Glutamatergic neuron (in vitro differentiated cells): Measurements from ENCODE around the gene RNF182. TPM values are rescaled to one million over a fixed set of nuclear protein-coding genes. Genes with fewer than 3 reads are reported as not detected.

Experiments
- DNase-seq: peaks from one replicate; pipeline ENCODE4 v3.0.0; 2022
- H3K27ac Mint-ChIP-seq: one replicate; pipeline ENCODE4 v1.8.0; 2020; ENCODE audit warnings: mild to moderate bottlenecking, mixed read lengths, inconsistent platforms; ENCODE audit not compliant: unreplicated experiment
- H3K27me3 Mint-ChIP-seq: one replicate; pipeline ENCODE4 v1.8.0; 2020; ENCODE audit warnings: mild to moderate bottlenecking, moderate library complexity, mixed read lengths, inconsistent platforms; ENCODE audit not compliant: unreplicated experiment
- H3K36me3 Mint-ChIP-seq: one replicate; pipeline ENCODE4 v1.8.0; 2020; ENCODE audit warnings: mild to moderate bottlenecking, mixed read lengths, inconsistent platforms; ENCODE audit not compliant: unreplicated experiment
- H3K4me1 Mint-ChIP-seq: one replicate; pipeline ENCODE4 v1.8.0; 2020; ENCODE audit warnings: mild to moderate bottlenecking, low read depth, mixed read lengths, inconsistent platforms; ENCODE audit not compliant: unreplicated experiment
- H3K4me3 Mint-ChIP-seq: one replicate; pipeline ENCODE4 v1.8.0; 2020; ENCODE audit warnings: mild to moderate bottlenecking, mixed read lengths, inconsistent platforms; ENCODE audit not compliant: unreplicated experiment
- H3K9me3 Mint-ChIP-seq: one replicate; pipeline ENCODE4 v1.8.0; 2020; ENCODE audit warnings: mild to moderate bottlenecking, moderate library complexity, mixed read lengths, inconsistent platforms; ENCODE audit not compliant: unreplicated experiment
- total RNA-seq: library from RNA; stranded (reverse); fragmentation: NEBNext Ultra II Directional; extraction: Animal tissue kit (Norgen Biotek cat#: 25700); gene quantifications from one replicate; pipeline ENCODE4 v1.2.1, GENCODE V29; 2021; ENCODE audit not compliant: unreplicated experiment
- TF ChIP-seq, protein P1 (sequence below): fragments of 200-600 bp; sonication (generic); IDR thresholded peaks from one replicate; pipeline ENCODE4 v1.5.0; 2021; ENCODE audit not compliant: partially characterized antibody, unreplicated experiment

Gene RNF182
- total RNA-seq, 1 donor from 2014 or later = 1.8 TPM

DNA sequence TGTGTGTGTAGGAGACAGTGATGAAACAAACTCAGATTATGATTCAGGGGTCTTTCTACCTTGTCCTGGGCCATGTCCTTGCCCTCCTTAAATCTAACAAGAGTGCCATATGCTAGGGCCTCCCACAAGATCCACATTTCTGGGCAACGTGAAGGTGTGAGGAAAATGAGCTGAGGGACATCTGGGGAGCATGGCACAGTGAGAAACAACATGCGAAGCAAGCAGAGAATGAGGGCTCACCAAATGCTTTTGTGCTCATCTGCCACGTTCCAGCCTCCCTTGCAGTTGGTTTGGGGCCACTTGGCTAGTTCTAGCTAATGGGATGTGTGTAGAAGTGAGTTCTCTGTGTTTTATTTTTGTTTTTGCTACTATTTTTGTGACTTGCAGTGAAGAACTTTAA, 21.4 kb upstream of the RNF182 start:
- TF ChIP-seq, protein P1, sequence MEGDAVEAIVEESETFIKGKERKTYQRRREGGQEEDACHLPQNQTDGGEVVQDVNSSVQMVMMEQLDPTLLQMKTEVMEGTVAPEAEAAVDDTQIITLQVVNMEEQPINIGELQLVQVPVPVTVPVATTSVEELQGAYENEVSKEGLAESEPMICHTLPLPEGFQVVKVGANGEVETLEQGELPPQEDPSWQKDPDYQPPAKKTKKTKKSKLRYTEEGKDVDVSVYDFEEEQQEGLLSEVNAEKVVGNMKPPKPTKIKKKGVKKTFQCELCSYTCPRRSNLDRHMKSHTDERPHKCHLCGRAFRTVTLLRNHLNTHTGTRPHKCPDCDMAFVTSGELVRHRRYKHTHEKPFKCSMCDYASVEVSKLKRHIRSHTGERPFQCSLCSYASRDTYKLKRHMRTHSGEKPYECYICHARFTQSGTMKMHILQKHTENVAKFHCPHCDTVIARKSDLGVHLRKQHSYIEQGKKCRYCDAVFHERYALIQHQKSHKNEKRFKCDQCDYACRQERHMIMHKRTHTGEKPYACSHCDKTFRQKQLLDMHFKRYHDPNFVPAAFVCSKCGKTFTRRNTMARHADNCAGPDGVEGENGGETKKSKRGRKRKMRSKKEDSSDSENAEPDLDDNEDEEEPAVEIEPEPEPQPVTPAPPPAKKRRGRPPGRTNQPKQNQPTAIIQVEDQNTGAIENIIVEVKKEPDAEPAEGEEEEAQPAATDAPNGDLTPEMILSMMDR = no peak
- no peak overlapping the region for H3K4me3 Mint-ChIP-seq
- H3K27ac Mint-ChIP-seq = no peak overlapping the region
- H3K27me3 Mint-ChIP-seq = peaks cover 3% of the 10 kb centered on the region
- no peak for DNase-seq
- H3K36me3 Mint-ChIP-seq = no peaks in the 10 kb centered on the region
- peaks cover 2% of the 10 kb centered on the region for H3K9me3 Mint-ChIP-seq
- H3K4me1 Mint-ChIP-seq = no peaks in the 10 kb centered on the region

DNA sequence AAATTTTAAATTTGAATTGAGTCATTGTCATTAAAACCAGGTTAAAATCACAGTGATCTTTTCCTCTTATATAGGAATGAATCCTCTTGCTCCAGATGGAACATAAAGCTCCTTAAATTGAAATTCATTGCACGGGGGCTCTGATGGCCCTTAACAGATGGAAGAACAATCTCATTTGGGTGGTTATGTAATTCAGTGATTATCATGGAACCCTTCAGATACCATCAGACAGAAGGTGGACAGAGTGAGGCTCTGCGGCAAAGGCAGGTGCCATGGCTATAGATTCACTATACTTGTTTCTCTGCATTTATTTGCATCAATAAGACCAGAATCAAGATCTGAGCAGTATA, 17.8 kb upstream of the RNF182 start:
- Mint-ChIP-seq H3K36me3 (no peaks in the 10 kb centered on the region), H3K4me1 (no peaks in the 10 kb centered on the region), H3K27ac (no peak overlapping the region), H3K9me3 (peaks cover 2% of the 10 kb centered on the region), H3K4me3 (no peak overlapping the region), H3K27me3 (peaks cover 3% of the 10 kb centered on the region)
- no peak for DNase-seq
- TF ChIP-seq, protein P1 = no peak

DNA sequence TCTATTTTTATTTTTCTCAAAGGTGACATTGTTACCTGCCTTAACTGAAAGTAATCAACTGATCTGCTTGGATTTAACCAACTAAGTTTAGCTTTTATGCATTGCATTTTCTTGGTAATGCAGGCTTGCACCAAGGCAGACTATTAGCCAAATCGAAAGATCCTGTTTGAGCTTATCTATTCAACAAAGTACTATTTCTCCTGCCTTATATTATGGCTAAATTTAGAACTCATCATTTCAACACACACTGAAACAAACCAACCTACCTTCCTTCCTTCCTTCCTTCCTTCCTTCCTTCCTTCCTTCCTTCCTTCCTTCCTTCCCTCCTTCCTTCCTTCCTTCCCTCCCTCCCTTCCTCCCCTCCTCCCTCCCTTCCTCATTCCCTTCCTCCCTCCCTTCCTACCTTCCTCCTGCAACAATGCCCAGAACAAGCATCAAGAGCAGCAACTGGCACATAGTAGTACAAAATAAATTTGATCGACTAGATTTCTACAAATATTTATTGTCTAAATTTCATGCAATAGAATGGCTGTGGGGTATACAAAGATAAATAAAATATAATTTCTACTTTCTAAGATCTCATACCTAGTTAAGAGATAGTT, 17.0 kb upstream of the RNF182 start:
- TF ChIP-seq, protein P1 = no peak
- H3K27me3 Mint-ChIP-seq = peaks cover 3% of the 10 kb centered on the region
- H3K36me3 Mint-ChIP-seq = no peaks in the 10 kb centered on the region
- H3K4me3 Mint-ChIP-seq = no peak overlapping the region
- no peak overlapping the region for H3K27ac Mint-ChIP-seq
- DNase-seq = no peak
- no peaks in the 10 kb centered on the region for H3K4me1 Mint-ChIP-seq
- peaks cover 2% of the 10 kb centered on the region for H3K9me3 Mint-ChIP-seq

DNA sequence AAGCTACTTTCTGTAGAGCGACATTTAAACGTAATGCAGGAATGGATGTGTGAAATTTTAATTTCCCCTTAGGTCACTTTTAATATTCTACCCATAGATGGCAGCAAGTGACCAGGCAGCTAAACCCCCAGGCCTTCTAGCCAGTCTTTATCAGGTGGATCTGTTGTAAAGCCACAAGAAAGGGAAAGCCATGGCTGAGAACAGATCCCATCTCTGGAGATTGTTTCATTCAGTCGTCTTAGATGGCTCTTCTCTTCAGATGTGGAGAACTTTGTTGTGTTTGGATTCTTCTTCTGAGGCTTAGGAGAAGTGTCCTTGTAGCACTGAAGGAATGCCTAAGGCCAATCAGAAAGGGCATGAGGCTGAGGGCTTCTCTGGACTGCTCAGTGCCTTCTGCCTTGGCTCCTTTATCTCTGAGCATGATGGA, 15.8 kb upstream of the RNF182 start:
- H3K4me1 Mint-ChIP-seq = no peaks in the 10 kb centered on the region
- H3K9me3 Mint-ChIP-seq = no peaks in the 10 kb centered on the region
- TF ChIP-seq, protein P1 = peak; percentile 66
- no peaks in the 10 kb centered on the region for H3K27me3 Mint-ChIP-seq
- peak; percentile 24 for DNase-seq
- no peaks in the 10 kb centered on the region for H3K36me3 Mint-ChIP-seq
- H3K4me3 Mint-ChIP-seq = no peak overlapping the region
- H3K27ac Mint-ChIP-seq = no peak overlapping the region

DNA sequence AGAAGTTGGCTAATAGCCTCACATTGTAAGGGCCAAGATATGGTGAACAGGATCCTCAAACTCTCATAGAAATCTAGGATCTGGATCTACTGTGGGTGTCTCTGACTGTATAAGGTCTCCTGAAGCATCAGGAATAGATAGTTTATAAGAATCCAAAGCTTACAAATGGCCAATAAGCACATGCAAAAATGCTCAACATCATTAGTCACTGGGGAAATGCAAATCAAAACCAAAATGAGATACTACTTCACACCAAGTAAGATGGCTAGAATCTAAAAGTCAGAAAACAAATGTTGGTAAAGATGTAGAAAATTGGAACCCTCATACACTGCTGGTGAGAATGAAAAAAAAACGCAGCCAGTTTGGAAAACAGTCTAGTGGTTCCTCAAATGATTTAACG, 14.3 kb upstream of the RNF182 start:
- no peak overlapping the region for H3K4me3 Mint-ChIP-seq
- no peaks in the 10 kb centered on the region for H3K27me3 Mint-ChIP-seq
- H3K9me3 Mint-ChIP-seq = no peaks in the 10 kb centered on the region
- no peak for DNase-seq
- TF ChIP-seq, protein P1 = no peak
- H3K36me3 Mint-ChIP-seq = no peaks in the 10 kb centered on the region
- no peak overlapping the region for H3K27ac Mint-ChIP-seq
- H3K4me1 Mint-ChIP-seq = no peaks in the 10 kb centered on the region
